GM10266 (cell line): ENCODE results near the gene EXOC3L4.
A peak's percentile ranks its signal among the peaks of the same experiment; 100 is the strongest.

Experiments
- DNase-seq: peaks from one replicate; pipeline ENCODE4 v3.0.0; 2012; ENCODE audit errors: extremely low spot score
- CTCF ChIP-seq: IDR thresholded peaks from 2 replicates; pipeline ENCODE4 v1.5.1; 2012; ENCODE audit warnings: mild to moderate bottlenecking, low read depth; ENCODE audit not compliant: control insufficient read depth, insufficient read depth; ENCODE audit errors: missing control alignments

Gene EXOC3L4

GRCh38 chr14:103078420-103078749, 16.1 kb upstream of the EXOC3L4 start:
- peak; percentile 91 for DNase-seq
- TF ChIP-seq CTCF = peak; percentile 84

- TF ChIP-seq CTCF = no peak
- no peak for DNase-seq
Observed at GRCh38 chr14:103078860-103079587, 15.5 kb upstream of the EXOC3L4 start.

GRCh38 chr14:103081951-103082350, 12.6 kb upstream of the EXOC3L4 start:
- TF ChIP-seq CTCF = no peak
- no peak for DNase-seq

- TF ChIP-seq CTCF = no peak
- DNase-seq = no peak
Observed at GRCh38 chr14:103084021-103084919, 10.3 kb upstream of the EXOC3L4 start, which contains the start of gene LBHD2. LBHD2 (plus strand) TSS chr14:103084210; CDS start chr14:103086013, 1,803 bp downstream.

- DNase-seq = no peak
- TF ChIP-seq CTCF = no peak
Observed at GRCh38 chr14:103085106-103086091, 9.1 kb upstream of the EXOC3L4 start.

- DNase-seq = no peak
Observed at GRCh38 chr14:103086771-103087342, 7.7 kb upstream of the EXOC3L4 start.

More at GRCh38 chr14:103086771-103087342, 7.7 kb upstream of the EXOC3L4 start:
- TF ChIP-seq CTCF = no peak
